Effector CD4-positive, alpha-beta T cell (primary cell): ENCODE data around the gene RBM15B.
"Not testable (repeated sequence)": the region's sequence is repeated elsewhere in the genome, so short reads cannot be mapped to it uniquely, and the experiment has no call there.

ENCODE experiments used
- DNase-seq: peaks from one replicate; pipeline ENCODE4 v3.0.0-alpha.2; 2020
- total RNA-seq: gene quantifications from one replicate; lab custom pipeline; 2026; lab: John Stamatoyannopoulos, UW

Gene RBM15B, protein sequence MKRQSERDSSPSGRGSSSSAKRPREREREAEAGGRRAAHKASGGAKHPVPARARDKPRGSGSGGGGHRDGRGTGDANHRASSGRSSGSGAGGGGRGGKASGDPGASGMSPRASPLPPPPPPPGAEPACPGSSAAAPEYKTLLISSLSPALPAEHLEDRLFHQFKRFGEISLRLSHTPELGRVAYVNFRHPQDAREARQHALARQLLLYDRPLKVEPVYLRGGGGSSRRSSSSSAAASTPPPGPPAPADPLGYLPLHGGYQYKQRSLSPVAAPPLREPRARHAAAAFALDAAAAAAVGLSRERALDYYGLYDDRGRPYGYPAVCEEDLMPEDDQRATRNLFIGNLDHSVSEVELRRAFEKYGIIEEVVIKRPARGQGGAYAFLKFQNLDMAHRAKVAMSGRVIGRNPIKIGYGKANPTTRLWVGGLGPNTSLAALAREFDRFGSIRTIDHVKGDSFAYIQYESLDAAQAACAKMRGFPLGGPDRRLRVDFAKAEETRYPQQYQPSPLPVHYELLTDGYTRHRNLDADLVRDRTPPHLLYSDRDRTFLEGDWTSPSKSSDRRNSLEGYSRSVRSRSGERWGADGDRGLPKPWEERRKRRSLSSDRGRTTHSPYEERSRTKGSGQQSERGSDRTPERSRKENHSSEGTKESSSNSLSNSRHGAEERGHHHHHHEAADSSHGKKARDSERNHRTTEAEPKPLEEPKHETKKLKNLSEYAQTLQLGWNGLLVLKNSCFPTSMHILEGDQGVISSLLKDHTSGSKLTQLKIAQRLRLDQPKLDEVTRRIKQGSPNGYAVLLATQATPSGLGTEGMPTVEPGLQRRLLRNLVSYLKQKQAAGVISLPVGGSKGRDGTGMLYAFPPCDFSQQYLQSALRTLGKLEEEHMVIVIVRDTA
- total RNA-seq: 138 reads per million, percentile 88 among the genes with 10 or more reads in this experiment

DNA sequence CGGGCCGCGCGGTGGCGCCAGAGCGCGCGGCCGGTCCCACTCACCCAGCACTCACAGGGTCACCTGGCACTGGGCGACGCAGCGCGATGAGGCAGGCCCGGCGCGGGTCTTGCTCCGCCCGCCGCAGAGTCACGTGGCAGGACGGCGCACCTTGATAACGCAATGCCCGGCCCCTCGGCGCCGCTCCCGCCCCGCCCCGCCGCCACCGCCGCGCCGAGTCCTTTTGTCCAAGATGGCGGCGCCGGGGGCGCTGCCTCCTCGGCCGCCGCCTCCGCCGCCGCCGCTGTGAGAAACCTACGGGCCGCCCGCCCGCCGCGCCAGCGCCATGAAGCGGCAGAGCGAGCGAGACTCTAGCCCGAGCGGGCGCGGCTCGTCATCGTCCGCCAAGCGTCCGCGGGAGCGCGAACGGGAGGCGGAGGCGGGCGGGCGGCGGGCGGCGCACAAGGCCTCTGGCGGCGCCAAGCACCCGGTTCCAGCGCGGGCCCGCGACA is at the start of gene RBM15B:
Gene RBM15B, plus strand, starts transcription at position 211 of the 491 bp plus-strand sequence. Its CDS starts 115 bp downstream, at position 326.
- peak; percentile 97 for DNase-seq

DNA sequence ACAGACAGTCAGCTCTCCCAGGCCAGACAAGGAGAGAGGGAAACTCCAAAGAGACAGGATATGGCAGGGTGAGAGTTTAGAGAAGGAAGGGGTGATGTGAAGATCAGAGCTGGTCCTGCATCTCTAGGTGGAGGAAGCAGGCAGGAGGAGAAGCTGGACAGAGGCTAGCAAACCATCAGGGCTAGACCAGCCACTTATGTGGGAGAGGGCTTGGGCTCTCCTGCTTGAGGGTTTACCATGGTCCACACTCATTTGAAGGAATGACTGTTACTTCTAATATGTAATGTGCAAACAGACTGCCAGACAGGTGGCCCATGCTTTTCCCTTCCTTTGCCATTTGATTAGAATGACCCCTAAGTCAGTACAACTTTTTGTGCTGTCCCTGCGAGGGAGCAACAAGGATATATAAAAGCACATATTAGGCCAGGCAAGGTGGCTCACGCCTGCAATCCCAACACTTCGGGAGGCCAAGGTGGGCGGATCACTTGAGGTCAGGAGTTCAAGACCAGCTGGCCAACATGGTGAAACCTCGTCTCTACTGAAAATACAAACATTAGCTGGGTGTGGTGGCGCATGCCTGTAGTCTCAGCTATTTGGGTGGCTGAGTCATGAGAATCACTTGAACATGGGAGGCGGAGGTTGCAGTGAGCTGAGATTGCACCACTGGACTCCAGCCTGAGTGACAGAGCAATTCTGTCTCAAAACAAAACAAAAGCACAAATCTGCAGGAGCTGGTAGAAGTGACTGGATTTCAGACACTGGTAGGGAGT is 47.0 kb upstream of the RBM15B start:
- DNase-seq: no peak

DNA sequence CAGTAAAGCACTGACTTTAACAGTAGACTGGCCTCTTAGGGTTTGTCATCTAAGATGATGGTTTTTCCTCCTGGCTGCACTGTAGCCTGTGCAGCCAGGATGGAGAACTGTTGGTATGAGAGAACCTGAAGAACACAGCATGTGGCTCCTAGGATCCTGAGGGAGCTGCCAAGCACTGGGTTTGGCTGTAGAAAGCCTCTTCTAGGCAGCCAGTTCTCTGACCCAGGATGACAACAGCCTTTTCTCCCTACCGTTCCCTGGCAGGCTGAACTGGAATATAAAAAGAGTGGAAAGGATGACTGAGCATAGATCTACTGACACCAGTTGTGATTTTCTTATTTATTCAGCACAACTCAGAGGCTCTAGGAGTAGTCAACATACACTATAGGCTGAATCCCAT is 40.3 kb upstream of the RBM15B start:
- no peak for DNase-seq

DNA sequence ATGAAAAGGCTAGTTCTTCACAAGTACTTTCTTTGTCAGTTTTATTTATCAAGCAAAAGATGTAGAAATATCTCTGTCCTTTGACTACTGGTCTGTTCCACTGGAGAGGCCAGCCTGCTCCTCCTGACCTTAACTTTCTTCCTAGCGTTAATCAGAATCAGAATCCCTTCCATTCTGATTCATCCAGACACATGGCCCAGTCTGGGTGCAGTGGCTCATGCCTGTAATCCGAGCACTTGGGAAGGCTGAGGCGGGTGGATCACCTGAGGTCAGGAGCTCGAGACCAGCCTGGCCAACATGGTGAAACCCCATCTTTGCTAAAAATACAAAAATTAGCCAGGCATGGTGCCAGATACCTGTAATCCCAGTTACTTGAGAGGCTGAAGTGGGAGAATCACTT is 38.0 kb upstream of the RBM15B start:
- no peak for DNase-seq

DNA sequence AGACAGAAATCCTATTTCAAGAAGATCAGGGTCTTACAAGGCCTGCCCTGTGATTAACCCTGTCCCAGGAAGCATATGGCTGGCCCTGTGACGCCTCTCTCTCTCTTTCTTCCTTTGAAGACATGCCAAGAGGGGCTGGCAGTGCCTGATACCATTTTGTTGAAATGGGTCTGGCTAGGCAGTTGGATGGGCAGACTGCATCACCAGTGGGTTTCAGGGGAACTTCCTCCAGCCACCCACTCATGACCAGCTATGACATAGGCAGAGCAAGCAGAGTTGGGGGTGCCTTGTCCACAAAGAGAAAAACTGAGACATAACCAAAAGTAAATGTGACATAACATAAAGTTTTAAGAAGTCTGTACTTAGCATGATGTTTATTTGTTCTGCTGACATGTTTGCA is 37.4 kb upstream of the RBM15B start:
- DNase-seq: no peak

DNA sequence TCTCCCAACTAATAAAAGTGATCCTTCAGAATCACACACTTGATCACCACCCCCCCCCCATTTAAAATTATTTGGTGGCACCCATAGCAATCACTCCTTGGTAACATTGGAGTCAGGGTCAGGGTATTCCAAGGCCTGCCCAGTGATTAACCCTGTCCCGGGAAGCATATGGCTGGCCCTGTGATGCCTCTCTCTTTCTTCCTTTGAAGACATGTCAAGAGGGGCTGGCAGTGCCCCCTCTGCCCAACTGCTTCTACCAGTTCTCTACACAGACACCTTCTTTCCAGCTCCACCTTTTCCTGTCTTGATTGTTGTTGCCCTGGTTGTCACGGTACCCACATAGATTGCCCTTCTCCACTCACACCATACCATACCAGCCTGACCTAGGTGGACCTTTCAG is 36.9 kb upstream of the RBM15B start:
- DNase-seq: no peak

DNA sequence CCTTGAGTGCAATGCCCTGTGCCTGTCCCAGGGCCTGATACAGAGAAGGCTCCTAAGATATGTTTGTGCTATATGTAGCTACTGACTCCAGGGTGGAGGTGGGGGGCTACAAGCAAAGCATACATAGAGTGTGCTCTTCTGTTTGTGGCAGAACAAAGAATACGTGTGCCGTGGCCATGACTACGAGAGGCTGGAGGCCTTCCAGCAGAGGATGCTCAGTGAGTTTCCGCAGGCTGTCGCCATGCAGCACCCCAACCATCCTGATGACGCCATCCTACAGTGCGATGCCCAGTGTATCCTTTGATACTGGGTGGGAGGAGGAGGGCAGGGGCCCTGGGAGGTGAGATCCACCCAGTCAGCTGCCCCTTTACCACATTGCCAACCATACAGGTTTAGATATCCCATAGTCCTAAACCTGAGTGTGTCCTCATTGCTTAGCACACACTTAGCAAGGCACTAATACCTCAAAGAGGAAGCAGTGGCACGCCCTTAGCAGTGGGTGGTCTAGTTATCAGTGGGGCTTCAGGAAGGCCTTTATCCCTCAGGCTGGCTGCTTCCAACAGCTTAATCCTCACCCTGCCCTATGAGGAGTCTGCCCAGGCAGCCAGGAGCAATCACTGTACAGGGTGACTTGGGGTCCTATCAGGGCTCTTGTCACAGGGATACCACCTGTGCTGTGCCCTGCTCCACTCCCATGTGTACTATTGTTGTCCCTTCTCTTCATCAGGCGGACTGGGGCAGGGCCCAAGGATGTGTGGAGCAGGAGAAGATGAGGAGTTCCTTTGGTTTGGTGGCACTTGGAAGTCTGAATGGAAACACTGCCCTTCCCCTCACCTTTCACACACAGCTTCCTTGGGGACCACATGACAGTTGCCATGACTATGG is 36.1 kb upstream of the RBM15B start:
- no peak for DNase-seq

DNA sequence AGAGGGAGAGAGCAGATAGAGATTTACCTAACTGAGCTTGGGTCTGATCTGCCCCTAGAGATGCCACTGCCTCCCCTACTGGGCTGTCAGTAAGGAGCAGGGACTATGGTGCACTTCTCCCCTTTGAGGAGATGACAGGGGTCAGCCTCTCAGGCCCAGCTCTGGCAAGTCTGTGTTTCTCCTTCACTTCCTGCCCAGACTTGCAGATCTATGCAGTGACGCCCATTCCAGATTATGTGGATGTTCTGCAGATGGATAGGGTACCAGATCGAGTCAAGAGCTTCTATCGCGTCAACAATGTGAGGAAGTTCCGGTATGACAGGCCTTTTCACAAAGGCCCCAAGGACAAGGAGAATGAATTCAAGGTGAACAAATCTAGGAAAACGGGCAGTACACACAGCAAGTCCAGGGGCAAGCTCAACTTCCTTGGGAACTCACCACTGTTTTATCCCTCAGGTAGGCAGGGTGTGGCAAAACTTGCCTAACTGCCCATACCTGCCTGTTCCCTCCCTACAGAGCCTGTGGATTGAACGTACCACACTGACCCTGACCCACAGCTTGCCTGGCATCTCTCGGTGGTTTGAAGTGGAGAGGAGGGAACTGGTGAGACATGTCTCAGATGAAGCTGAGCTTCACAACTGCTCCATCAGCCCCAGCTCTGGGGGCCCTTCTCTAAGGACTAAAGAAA is 35.0 kb upstream of the RBM15B start:
- DNase-seq: no peak

DNA sequence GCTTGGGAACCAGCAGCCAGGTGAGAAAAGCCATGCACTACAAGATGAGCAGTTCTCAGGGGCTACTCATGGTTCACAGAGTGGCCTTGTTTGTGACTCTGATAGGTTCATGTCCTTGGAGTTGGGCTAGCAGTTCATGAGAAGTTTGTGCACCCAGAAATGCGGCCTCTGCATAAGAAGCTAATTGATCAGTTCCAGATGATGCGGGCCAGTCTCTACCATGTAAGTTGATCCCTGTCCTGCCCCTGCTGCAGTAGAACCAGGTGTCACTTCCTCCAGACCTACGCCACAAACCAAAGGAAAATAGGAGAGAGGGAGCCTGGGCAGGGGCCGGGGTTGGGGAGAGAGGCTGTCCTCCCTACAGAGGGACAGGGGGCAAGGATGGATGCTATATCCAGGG is 33.2 kb upstream of the RBM15B start:
- DNase-seq: no peak

DNA sequence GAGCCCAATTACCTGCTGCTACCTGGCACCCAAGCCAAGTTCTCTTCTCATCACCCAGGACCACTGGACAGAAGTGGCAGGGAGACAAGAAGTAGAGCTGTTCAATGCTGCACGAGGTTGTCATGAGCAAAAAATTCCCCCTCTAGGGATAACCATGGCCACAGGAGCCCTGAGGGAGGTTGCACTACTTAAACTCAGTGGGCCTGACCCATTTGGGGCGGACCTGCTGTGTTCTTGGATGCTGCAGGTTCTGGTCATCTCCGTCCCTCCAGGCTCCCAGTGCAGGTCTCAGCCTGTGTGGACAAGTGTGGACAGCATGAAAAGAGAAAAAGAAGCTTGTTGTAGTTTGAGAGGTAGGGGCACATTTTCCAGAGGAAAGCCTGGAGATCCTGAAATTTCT is 32.1 kb upstream of the RBM15B start:
- DNase-seq: no peak

DNA sequence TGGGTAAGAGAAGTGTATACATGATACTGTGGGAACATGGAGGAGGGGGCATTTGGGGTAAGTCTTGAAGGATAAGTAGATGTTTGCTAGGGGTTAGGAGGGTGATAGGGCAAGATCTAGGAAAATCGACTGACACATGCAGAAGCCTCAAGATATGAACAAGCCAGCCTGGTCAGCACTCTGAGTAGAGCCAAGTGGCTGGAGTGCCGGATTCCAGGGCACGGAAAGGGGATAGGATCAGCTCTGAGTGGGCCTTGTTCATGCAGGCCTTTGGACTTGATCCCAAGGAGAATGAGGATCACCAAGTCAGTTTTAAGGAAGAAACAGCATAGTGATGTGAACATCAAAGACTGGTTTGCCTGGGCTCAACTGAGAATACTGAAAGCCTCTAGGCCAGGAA is 30.3 kb upstream of the RBM15B start:
- DNase-seq: no peak

DNA sequence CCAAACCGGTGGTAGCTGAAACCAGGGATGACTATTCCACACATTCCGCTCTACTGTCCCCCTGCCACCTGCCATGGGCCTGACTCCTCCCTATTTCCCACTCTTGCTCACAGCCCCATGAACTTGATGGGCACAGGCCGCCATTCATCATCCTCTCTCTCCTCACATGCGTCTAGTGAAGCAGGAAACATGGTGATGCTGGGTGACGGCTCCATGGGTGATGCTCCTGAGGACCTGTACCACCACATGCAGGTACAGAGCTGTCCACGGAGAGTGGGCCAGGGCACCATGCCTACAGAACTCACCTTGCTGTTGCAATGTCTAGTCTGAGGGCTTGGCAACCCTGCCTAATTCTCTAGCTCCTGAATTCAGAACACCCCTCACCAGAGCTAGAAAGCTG is 29.3 kb upstream of the RBM15B start:
- no peak for DNase-seq

DNA sequence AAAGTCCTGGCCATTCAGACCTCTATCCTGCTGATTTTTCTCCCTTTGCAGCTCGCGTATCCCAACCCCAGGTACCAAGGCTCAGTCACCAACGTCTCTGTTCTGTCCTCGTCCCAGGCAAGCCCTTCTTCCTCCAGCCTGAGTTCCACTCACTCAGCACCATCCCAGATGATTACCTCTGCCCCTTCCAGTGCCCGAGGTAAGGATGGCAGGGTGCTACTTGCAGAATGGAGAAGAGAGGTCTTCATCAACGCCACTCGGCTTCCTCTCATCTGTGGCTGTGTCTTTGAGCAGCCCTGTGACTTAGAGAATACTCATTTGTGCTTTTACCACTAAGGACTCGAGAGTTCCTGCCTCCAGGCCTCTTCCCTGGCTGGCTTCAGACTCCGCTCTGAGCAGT is 28.6 kb upstream of the RBM15B start:
- DNase-seq: no peak

DNA sequence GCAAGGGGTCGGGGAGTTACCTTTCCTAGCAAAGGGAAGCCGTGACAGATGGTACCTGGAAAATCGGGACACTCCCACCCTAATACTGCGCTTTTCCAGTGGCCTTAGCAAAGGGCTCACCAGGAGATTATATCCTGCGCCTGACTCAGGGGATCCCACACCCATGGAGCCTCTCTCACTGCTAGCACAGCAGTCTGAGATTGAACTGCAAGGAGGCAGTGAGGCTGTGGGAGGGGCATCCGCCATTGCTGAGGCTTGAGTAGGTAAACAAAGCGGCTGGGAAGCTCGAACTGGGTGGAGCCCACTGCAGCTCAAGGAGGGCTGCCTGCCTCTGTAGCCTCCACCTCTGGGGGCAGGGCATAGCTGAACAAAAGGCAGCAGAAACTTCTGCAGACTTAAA is 22.8 kb upstream of the RBM15B start:
- DNase-seq: not testable (repeated sequence)

DNA sequence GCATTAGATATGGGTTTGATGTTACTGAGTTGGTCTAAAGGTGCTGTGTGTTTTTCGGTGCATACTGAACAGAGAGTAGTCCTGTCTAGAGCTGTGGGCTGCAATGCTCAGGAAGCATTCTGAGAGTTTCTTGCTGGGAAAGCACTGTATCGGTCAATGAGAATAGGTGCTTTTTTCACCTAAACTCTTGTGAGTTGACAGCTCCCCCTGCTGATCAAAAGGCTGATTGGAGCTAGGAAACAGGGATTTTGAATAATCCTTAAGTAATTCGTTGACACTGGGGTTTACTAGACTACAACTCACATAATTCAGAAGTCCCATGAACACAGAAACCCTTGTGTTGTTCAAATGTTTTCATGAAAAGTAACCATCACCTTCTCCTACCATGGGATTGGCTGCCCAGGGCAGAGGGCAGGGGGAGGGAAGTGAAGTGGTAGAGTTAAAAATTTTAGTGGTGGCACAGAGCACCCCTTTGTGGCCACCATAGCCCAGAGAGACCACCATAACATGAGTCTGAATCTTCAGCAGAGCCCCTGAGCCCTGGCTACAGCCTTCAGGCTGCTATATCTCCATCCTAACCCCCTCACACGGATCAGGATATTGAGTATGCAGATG is 19.0 kb upstream of the RBM15B start:
- peak; percentile 42 for DNase-seq

DNA sequence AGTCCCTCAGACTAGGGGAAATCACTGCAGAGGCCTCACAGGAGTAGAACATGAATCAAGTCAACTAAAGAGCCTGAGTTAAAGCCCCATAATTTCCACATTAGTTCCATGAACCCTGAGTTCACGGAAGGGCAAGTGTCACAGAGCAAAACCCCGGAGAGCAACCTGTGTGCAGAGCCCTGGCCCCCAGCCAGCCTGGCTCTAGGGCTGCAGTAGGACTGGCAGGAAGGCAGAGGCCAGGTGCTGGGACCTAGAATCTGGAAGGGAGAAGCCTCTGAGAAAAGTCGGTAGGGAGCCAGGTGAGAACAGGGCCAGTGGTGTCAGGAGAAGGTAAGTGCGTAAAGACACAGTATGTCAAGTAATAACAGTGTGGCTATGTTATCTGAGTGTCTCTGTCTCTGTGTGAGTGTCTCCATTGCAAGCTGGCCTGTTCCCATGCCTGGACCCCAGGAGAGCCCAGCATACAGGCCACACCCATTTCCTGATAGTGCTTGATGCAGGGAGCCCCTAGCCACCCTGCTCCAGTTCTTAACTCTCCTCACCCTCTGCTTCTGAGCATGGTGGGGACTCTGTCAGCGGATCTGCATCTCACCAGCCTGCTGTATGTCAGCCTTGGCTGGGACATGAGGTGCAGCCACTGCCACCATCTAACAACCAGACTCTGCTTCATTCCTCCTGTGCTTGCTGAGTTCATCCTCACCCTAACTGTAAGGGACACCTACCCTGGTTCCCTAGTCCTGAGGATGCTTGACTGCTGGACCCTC is 17.2 kb upstream of the RBM15B start:
- no peak for DNase-seq

DNA sequence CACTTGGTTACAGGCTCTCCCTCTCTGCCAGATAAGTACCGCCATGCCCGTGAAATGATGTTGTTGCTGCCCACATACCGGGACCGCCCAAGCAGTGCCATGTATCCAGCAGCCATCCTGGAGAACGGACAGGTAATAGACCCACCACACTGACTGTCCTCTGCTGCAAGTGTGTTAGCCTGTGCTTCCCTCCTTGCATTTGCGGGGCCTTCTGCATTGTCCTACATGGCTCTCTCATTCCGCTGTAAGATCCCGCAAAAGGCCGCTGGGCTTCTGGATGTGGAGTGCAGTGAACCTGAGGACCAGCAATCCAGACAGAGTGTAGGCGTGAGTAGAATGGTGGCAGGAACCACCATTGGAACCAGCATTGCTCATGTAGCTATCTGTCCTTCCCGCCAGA is 16.6 kb upstream of the RBM15B start:
- no peak for DNase-seq

DNA sequence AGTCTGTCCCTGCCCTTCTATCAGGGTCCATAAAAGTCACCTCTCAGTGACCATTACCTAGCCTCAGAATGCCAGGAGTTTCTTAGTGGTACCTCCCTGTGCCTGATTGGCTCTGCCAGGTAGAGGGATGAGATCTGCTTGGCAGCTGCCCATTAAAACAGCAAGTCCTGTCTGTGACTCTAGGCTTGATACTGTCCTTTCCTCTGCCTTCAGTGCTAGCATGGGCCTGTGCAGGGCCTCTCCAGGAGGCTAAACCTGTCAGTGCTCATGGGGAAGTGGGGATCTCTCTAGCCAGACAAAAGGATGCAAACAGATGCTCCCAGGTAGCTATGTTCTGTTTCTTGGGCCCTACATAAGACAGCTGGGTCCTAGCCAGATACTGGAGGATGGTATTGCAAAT is 15.9 kb upstream of the RBM15B start:
- DNase-seq: no peak

DNA sequence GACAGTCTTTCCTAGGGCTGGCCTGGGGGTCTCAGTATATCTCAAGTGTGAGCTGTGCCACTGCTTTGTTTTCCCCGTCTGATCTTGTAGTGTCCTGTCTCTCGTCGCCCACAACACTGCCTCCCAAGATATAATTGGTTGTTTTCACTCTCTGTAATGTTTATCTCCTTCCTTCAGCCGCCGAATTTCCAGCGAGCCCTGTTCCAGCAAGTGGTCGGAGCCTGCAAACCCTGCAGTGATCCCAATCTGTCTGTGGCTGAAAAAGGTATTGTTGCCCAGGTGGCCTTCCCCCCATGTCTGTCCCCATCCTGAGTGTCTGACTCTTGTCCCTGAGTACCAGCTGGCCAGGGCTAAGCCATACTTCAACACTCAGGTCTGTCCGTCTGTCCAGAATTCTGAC is 15.5 kb upstream of the RBM15B start:
- DNase-seq: no peak

DNA sequence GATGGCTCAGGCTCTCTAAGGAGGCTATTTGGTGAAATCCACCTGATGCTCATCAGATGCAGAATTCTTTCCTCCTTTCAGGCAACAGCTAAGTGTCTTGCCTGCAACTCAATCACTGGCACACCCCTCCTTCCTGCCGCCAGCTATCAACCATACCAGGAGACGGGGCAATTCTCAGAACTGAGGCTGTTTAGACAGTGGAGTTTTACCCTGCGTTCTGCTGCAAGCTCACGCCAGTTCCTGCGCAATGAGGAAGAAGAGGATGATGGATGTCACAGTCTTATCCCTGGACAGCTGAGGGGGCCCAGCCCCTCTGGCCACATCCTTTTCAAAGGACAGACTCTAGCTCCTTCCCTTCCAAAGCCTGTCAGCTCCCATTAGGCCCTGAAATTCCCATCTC is 13.0 kb upstream of the RBM15B start:
- no peak for DNase-seq
